DND-41 (cell line): ENCODE measurements around the gene DCBLD2.

Experiments
- ATAC-seq: fragments of 200-7000 bp; cut with Tn5 transposase; 3 replicates; pipeline ENCODE4 v1.9.1; 2021; ENCODE audit warnings: low read depth; ENCODE audit not compliant: insufficient read depth
- DNase-seq: peaks from one replicate; pipeline ENCODE4 v3.0.0-alpha.2; 2020
- H2AFZ ChIP-seq: 2 replicates; pipeline ENCODE4 v1.6.0; 2012; ENCODE audit warnings: low read depth, low read length
- H3K27ac ChIP-seq: 2 replicates; pipeline ENCODE4 v1.5.1; 2012; ENCODE audit warnings: low read length, inconsistent platforms
- H3K27me3 ChIP-seq: fragments of 200-600 bp; sonication (generic); 2 replicates; pipeline ENCODE4 v1.6.0; 2012; ENCODE audit warnings: low read length, mild to moderate bottlenecking, inconsistent platforms; ENCODE audit not compliant: insufficient read depth, poor library complexity
- H3K36me3 ChIP-seq: 2 replicates; pipeline ENCODE4 v1.5.1; 2012; ENCODE audit warnings: low read length, inconsistent platforms; ENCODE audit not compliant: insufficient read depth
- H3K4me1 ChIP-seq: 2 replicates; pipeline ENCODE4 v1.5.1; 2012; ENCODE audit warnings: mild to moderate bottlenecking, low read length; ENCODE audit not compliant: insufficient read depth
- H3K4me2 ChIP-seq: 2 replicates; pipeline ENCODE4 v1.6.0; 2012; ENCODE audit warnings: mild to moderate bottlenecking, moderate library complexity, low read length, inconsistent platforms; ENCODE audit not compliant: insufficient read depth
- H3K4me3 ChIP-seq, 2 experiments: fragments of 200-600 bp in 1 of 2; shearing (Covaris generic) in 1 of 2; 2 replicates each; pipeline ENCODE4 v1.5.1; 2012 to 2016; ENCODE audit warnings: inconsistent platforms in 2 of 2, low read length in 2 of 2, mild to moderate bottlenecking in 2 of 2, low read depth in 1 of 2, moderate library complexity in 1 of 2
- H3K79me2 ChIP-seq: 2 replicates; pipeline ENCODE4 v1.6.0; 2012; ENCODE audit warnings: low read length, inconsistent platforms; ENCODE audit not compliant: insufficient read depth
- H3K9ac ChIP-seq: 2 replicates; pipeline ENCODE4 v1.6.0; 2012; ENCODE audit warnings: low read depth, mild to moderate bottlenecking, inconsistent platforms, low read length, moderate library complexity
- H3K9me3 ChIP-seq: 2 replicates; pipeline ENCODE4 v1.5.1; 2012; ENCODE audit warnings: low read length, moderate library complexity, mild to moderate bottlenecking, inconsistent platforms; ENCODE audit not compliant: insufficient read depth, severe bottlenecking
- H4K20me1 ChIP-seq: 2 replicates; pipeline ENCODE4 v1.6.0; 2012; ENCODE audit warnings: low read length; ENCODE audit not compliant: insufficient read depth
- CTCF ChIP-seq: IDR thresholded peaks from 2 replicates; pipeline ENCODE4 v1.5.1; 2012; ENCODE audit warnings: borderline replicate concordance, low read length, moderate library complexity, mild to moderate bottlenecking; ENCODE audit not compliant: poor library complexity, severe bottlenecking; ENCODE audit errors: extremely low read depth
- EZH2 ChIP-seq: IDR thresholded peaks from 3 replicates; pipeline ENCODE4 v1.6.1; 2012; ENCODE audit warnings: borderline replicate concordance, low read depth, mild to moderate bottlenecking, moderate library complexity, low read length, inconsistent platforms; ENCODE audit not compliant: severe bottlenecking

The DCBLD2 gene

GRCh38 chr3:98887684-98888083, 13.8 kb downstream of the DCBLD2 start:
- Histone ChIP-seq H3K9ac (no peak overlapping the region), H3K9me3 (no peaks in the 10 kb centered on the region), H2AFZ (no peak overlapping the region), H3K27ac (no peak overlapping the region), H4K20me1 (peaks cover 17% of the 10 kb centered on the region; the same call in 1 of the 2 replicates), H3K4me3 (no peak overlapping the region), H3K4me1 (no peaks in the 10 kb centered on the region), H3K79me2 (peaks cover 11% of the 10 kb centered on the region; the same call in 1 of the 2 replicates), H3K36me3 (no peaks in the 10 kb centered on the region), H3K4me2 (no peak overlapping the region), H3K27me3 (no peaks in the 10 kb centered on the region)
- DNase-seq (no peak), ATAC-seq (no peak)
- no peak for TF ChIP-seq EZH2
- TF ChIP-seq CTCF = no peak

- Histone ChIP-seq H3K36me3 (no peaks in the 10 kb centered on the region), H3K4me3 (no peak overlapping the region), H3K9me3 (no peaks in the 10 kb centered on the region), H3K27me3 (no peaks in the 10 kb centered on the region), H3K79me2 (peaks cover 6% of the 10 kb centered on the region; the same call in 1 of the 2 replicates), H3K4me2 (no peak overlapping the region), H4K20me1 (peaks cover 9% of the 10 kb centered on the region; the same call in 1 of the 2 replicates), H3K27ac (no peak overlapping the region), H2AFZ (no peak overlapping the region), H3K4me1 (no peaks in the 10 kb centered on the region), H3K9ac (no peak overlapping the region)
- TF ChIP-seq EZH2 = no peak
- TF ChIP-seq CTCF = no peak
- no peak for DNase-seq
- no peak for ATAC-seq
Measured at GRCh38 chr3:98886525-98886924, 15.0 kb downstream of the DCBLD2 start.

- H3K9ac ChIP-seq = no peak overlapping the region
- no peak overlapping the region for H3K4me3 ChIP-seq
- H4K20me1 ChIP-seq = peaks cover 7% of the 10 kb centered on the region; the same call in 1 of the 2 replicates
- H3K9me3 ChIP-seq = no peaks in the 10 kb centered on the region
- ATAC-seq (no peak), DNase-seq (no peak)
- H3K27me3 ChIP-seq = no peaks in the 10 kb centered on the region
- TF ChIP-seq EZH2 (no peak), CTCF (no peak)
- no peaks in the 10 kb centered on the region for H3K36me3 ChIP-seq
- H3K27ac ChIP-seq = no peak overlapping the region
- no peaks in the 10 kb centered on the region for H3K4me1 ChIP-seq
- no peak overlapping the region for H2AFZ ChIP-seq
- H3K4me2 ChIP-seq = no peak overlapping the region
- H3K79me2 ChIP-seq = peaks cover 6% of the 10 kb centered on the region; the same call in 1 of the 2 replicates
Measured at GRCh38 chr3:98885851-98886250, 15.6 kb downstream of the DCBLD2 start.
